Activated B cell treated with CpG ODN at 0.5 μM for 24 hours (primary cell): ENCODE data around the gene KLHL2. TPM values are rescaled to one million over a fixed set of nuclear protein-coding genes. Genes with fewer than 3 reads are reported as not detected.
"Not testable (repeated sequence)": the region's sequence is repeated elsewhere in the genome, so short reads cannot be mapped to it uniquely, and the experiment has no call there.

Experiments used
- ATAC-seq: fragments of 200-7000 bp; cut with Tn5 transposase; one replicate; pipeline ENCODE4 v1.10.0; 2021; ENCODE audit warnings: low read depth, mild to moderate bottlenecking, moderate library complexity
- CTCF ChIA-PET: fragments of 350-600 bp; sonication (Branson Sonifier 250); formaldehyde crosslinking; loops from one replicate; lab custom pipeline; 2021; ENCODE audit warnings: antibody characterized with exemption; lab: Charles Lee
- POLR2A ChIA-PET: fragments of 350-600 bp; sonication (Branson Sonifier 250); formaldehyde crosslinking; loops from one replicate; lab custom pipeline; 2021; ENCODE audit warnings: antibody characterized with exemption; lab: Charles Lee
- DNase-seq: peaks from one replicate; pipeline ENCODE4 v3.0.0; 2022
- H3K27ac Mint-ChIP-seq: one replicate; pipeline ENCODE4 v1.8.0; 2020; ENCODE audit warnings: mixed read lengths
- H3K27me3 Mint-ChIP-seq: one replicate; pipeline ENCODE4 v1.8.0; 2021; ENCODE audit warnings: mixed read lengths
- H3K36me3 Mint-ChIP-seq: one replicate; pipeline ENCODE4 v1.8.0; 2021; ENCODE audit warnings: low read depth, mixed read lengths
- H3K4me1 Mint-ChIP-seq: one replicate; pipeline ENCODE4 v1.8.0; 2021; ENCODE audit warnings: mixed read lengths
- H3K4me3 Mint-ChIP-seq: one replicate; pipeline ENCODE4 v1.8.0; 2020; ENCODE audit warnings: mild to moderate bottlenecking, mixed read lengths
- H3K9me3 Mint-ChIP-seq: one replicate; pipeline ENCODE4 v1.8.0; 2020; ENCODE audit warnings: mixed read lengths
- intact Hi-C: fragments of 100-400 bp; cut with micrococcal nuclease; formaldehyde crosslinking; loops from one replicate; pipeline ENCODE4 v1.15.1; 2024
- total RNA-seq: library from RNA; stranded (reverse); gene quantifications from 2 replicates; pipeline ENCODE4 v1.2.3, GENCODE V29; 2022

Gene KLHL2
- total RNA-seq, 1 donor from 2014 or later = 21.9 TPM

DNA sequence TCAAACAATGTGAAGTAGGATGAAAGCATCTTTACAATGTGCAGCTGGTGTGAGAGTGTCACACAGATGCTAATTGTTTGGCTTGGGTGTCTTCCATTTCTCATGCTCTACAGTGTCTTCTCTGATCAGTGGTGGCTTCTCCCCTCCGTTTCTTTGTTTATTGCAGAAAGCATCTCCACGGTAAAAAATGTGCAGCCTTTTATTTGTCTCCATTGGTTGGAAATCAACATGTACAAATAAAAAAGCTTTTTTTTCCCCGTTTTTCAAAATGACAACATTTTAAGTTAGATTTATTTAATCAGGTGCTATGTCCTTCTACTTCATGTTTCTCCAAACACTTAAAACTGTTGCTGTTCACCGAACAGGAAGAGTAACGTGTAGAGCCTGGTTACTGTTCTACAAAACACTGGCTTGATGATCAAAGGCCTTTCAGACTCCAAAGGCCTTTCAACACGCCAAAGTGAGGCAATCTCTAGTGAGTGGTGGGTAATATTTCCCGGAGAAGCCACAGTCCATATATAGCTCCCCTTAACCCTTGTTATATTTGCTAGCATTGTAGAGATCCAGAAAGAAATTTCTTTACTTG is 48.8 kb downstream of the KLHL2 start:
- H3K27ac Mint-ChIP-seq = peak overlapping the region; percentile 5
- H3K27me3 Mint-ChIP-seq, H3K9me3 Mint-ChIP-seq, POLR2A ChIA-PET, CTCF ChIA-PET, DNase-seq, H3K4me3 Mint-ChIP-seq, H3K36me3 Mint-ChIP-seq, ATAC-seq: not testable (repeated sequence)
- intact Hi-C loops = loop anchor here (5.0 to 10.0 kb wide), 2 partner anchors 41 to 51 kb away; partner anchors contain the start of gene KLHL2
- H3K4me1 Mint-ChIP-seq = peaks cover 38% of the 10 kb centered on the region

DNA sequence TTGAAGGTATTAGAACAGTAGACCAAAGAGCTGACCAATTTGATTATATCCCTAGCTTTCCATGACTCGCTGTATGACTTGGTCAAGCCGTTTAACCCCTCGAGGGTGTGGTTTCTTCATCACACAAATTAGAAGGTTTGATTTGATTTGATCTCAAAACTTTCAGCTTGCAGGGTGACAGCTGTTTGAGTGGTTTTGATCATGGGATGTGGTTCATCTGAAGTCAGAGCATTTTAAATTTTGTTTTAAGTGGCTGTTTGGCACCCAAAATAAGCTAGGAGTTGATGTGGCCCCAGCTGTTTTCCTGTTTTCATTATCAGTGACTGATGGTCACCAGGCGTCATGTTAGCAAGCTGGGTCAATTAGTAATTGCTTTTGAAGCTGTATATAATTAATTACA is 52.4 kb downstream of the KLHL2 start:
- POLR2A ChIA-PET = not testable (repeated sequence)

DNA sequence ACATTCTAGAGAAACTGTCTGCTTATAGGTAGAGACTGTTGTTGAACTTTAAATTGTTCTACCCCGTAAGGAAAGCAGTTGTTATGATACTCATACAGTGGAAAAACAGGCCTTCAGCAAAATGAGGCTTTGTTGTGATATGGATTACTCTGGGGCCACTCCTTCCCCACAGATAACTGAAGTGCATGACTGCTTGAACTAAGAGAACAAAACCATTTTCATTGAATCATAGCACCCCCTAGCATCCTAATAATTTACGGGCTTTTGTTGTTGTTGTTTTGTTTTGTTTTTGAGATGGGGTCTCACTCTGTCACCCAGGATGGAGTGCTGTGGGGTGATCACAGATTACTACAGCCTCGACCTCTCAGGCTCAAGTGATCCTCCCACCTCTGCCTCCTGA is 54.9 kb downstream of the KLHL2 start:
- H3K27ac Mint-ChIP-seq, POLR2A ChIA-PET, H3K9me3 Mint-ChIP-seq, ATAC-seq, H3K27me3 Mint-ChIP-seq, DNase-seq, intact Hi-C loops, H3K4me3 Mint-ChIP-seq, CTCF ChIA-PET: not testable (repeated sequence)
- peaks cover 26% of the 10 kb centered on the region for H3K36me3 Mint-ChIP-seq
- H3K4me1 Mint-ChIP-seq = peaks cover 15% of the 10 kb centered on the region

More for the DNA sequence above, 52.4 kb downstream of the KLHL2 start:
- intact Hi-C loops = loop anchor here (5.0 to 10.0 kb wide), 2 partner anchors 38 to 55 kb away; partner anchors contain the start of gene KLHL2
- CTCF ChIA-PET, ATAC-seq, H3K9me3 Mint-ChIP-seq, DNase-seq, H3K27me3 Mint-ChIP-seq, H3K27ac Mint-ChIP-seq, H3K4me3 Mint-ChIP-seq, H3K36me3 Mint-ChIP-seq: not testable (repeated sequence)
- peaks cover 33% of the 10 kb centered on the region for H3K4me1 Mint-ChIP-seq

DNA sequence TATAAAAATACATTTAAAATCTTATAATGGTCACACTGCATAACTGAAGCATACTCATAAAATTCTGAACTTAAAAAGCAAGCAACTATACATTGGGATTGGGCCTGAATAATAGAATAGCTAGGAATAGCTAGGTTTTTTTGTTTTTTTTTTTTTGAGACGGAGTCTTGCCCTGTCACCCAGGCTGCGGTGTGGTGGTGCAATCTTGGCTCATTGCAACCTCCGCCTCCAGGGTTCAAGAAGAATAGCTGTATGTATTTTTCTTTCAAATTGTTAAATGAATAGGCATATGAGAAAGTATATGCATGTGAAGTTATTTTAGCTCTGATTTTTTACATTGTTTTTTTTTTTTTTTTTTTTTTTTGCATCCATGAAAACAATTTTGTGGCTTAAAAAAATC is 56.1 kb downstream of the KLHL2 start:
- DNase-seq, H3K4me3 Mint-ChIP-seq, H3K27me3 Mint-ChIP-seq, H3K27ac Mint-ChIP-seq, ATAC-seq, intact Hi-C loops, CTCF ChIA-PET, H3K9me3 Mint-ChIP-seq: not testable (repeated sequence)
- H3K4me1 Mint-ChIP-seq = peaks cover 10% of the 10 kb centered on the region
- POLR2A ChIA-PET = interaction anchor here (0.6 to 0.7 kb wide), 2 partner anchors 22 to 75 kb away, joined by 3 to 4 read pairs; no protein-coding TSS in a partner anchor
- peaks cover 31% of the 10 kb centered on the region for H3K36me3 Mint-ChIP-seq

DNA sequence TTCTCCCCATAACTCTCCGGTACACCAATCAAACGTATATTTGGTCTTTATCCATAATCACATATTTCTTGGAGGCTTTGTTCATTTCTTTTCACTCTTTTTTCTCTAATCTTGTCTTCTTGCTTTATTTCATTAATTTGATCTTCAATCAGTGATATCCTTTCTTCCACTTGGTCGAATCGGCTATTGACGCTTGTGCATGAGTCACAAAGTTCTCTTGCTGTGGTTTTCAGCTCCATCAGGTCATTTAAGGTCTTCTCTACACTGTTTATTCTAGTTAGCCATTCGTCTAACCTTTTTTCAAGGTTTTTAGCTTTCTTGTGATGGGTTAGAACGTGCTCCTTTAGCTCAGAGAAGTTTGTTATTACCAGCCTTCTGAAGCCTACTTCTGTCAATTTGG is 62.6 kb downstream of the KLHL2 start:
- H3K4me3 Mint-ChIP-seq, intact Hi-C loops, H3K27me3 Mint-ChIP-seq, ATAC-seq, POLR2A ChIA-PET, DNase-seq, H3K4me1 Mint-ChIP-seq, CTCF ChIA-PET, H3K27ac Mint-ChIP-seq, H3K9me3 Mint-ChIP-seq: not testable (repeated sequence)
- H3K36me3 Mint-ChIP-seq = peaks cover 58% of the 10 kb centered on the region

DNA sequence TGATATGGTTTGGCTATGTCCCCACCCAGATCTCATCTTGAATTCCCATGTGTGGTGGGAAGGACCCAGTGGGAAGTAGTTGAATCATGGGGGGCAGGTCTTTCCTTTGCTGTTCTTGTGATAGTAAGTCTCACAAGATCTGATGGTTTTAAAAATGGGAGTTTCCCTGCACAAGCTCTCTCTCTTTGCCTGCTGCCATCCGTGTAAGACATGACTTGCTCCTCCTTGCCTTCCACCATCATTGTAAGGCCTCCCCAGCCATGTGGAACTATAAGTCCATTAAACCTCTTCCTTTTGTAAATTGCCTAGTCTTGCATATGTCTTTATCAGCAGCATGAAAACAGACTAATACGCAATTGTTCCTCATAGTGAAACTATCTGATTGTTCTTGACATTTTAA is 66.1 kb downstream of the KLHL2 start:
- POLR2A ChIA-PET, DNase-seq, H3K9me3 Mint-ChIP-seq, H3K27me3 Mint-ChIP-seq, H3K4me3 Mint-ChIP-seq, CTCF ChIA-PET, H3K4me1 Mint-ChIP-seq, ATAC-seq, intact Hi-C loops, H3K27ac Mint-ChIP-seq: not testable (repeated sequence)
- peaks cover 46% of the 10 kb centered on the region for H3K36me3 Mint-ChIP-seq

DNA sequence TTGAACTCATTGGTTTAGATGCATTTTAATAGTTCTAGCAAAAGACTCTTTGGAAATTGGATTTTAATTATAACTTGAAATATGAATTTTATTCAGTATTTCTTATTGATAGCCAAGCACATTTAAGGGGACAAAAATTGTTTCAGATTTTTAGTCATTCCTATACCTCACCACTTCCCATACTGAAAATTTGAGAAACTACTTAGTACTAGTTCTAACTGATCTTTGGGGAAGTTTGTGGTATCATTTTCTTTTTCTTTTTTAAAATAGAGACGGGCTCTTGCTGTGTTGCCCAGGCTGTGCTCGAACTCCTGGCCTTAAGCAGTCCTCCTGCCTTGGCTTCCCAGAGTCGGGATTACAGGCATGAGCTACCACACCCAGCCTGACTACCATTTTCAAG is 68.0 kb downstream of the KLHL2 start:
- ATAC-seq, H3K9me3 Mint-ChIP-seq, H3K27ac Mint-ChIP-seq, H3K4me3 Mint-ChIP-seq, POLR2A ChIA-PET, H3K4me1 Mint-ChIP-seq, H3K27me3 Mint-ChIP-seq, intact Hi-C loops, CTCF ChIA-PET, DNase-seq: not testable (repeated sequence)
- H3K36me3 Mint-ChIP-seq = peaks cover 45% of the 10 kb centered on the region

DNA sequence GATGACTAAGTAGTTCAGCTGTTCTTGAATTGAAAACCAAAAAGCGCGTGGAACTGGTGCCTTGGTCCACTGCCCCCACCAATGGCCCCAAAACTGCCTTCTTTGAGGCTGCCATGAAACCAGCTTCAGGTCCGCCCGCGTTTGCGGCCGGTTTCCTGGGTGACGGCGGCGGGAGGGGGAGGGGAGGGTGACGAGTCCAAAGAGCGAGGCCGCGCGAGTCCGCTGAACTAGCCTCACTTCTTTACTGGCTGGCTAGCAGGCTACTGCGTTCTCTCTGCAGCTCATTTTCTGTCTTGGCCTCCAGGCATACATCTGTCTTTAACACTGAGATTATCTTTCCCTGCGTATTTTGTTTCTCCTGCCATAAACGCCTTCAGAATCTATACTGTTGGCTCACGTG is 72.2 kb downstream of the KLHL2 start:
- H3K4me1 Mint-ChIP-seq, H3K4me3 Mint-ChIP-seq, DNase-seq, H3K9me3 Mint-ChIP-seq, POLR2A ChIA-PET, H3K27me3 Mint-ChIP-seq, CTCF ChIA-PET, ATAC-seq, H3K27ac Mint-ChIP-seq, intact Hi-C loops: not testable (repeated sequence)
- H3K36me3 Mint-ChIP-seq = peaks cover 42% of the 10 kb centered on the region

DNA sequence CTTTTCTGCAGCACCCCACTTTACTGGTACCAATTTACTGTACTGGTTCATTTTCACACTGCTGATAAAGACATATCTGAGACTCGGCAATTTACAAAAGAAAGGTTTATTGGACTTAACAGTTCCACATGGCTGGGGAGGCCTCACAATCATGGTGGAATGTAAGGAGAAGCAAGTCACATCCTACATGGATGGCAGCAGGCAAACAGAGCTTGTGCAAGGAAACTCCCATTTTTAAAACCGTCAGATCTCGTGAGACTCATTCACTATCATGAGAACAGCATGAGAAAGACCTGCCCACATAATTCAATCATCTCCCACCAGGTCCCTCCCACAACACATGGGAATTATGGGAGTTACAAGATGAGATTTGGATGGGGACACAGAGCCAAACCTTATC is 77.3 kb downstream of the KLHL2 start:
- ATAC-seq, POLR2A ChIA-PET, H3K27me3 Mint-ChIP-seq, H3K4me3 Mint-ChIP-seq, CTCF ChIA-PET, intact Hi-C loops, DNase-seq, H3K9me3 Mint-ChIP-seq, H3K27ac Mint-ChIP-seq: not testable (repeated sequence)
- Mint-ChIP-seq H3K36me3 (peaks cover 33% of the 10 kb centered on the region), H3K4me1 (peaks cover 37% of the 10 kb centered on the region)

DNA sequence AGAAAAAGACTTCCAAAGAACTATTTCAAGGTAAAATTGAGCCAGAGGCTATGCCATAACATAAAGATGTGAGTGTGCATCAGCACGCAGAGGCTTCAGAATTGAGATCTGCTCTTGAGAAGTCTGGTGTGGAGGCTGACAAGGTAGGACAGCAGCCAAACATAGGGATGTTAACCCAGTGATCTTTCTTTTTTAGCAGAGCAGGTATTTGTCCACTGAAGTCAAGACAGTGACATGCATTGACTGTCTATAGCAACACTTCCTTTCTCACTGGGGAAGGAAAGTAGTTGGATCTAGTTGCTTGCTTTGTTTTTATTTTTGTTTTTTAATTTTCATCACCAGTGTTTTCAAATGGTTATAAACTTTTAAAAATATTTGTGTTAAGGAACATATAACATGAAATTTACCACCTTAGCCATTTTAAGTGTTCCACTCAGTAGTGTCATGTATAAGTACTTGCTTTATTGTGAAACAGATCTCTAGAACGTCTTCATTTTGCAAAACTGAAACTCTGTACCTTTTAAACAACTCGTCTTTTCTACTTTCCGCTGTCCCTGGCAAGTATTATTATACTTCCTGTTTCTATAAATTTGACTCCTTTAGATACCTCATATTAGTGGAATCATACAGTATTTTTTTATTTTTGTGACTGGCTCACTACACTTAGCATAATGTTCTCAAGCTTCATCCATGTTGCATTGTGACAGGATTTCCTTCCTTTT is 79.4 kb downstream of the KLHL2 start:
- Mint-ChIP-seq H3K36me3 (peaks cover 31% of the 10 kb centered on the region), H3K4me1 (peaks cover 45% of the 10 kb centered on the region), H3K4me3 (peak overlapping the region; percentile 52), H3K27ac (peak overlapping the region; percentile 71)
- H3K9me3 Mint-ChIP-seq, intact Hi-C loops, H3K27me3 Mint-ChIP-seq, DNase-seq, CTCF ChIA-PET, POLR2A ChIA-PET: not testable (repeated sequence)
- ATAC-seq = peak; percentile 54
